Measurements from ENCODE around the gene SLC19A1. TPM values are rescaled to one million over a fixed set of nuclear protein-coding genes. Genes with fewer than 3 reads are reported as not detected.

SLC19A1 gene
- total RNA-seq, 1 donor from 2014 or later = 25.6 TPM

DNA sequence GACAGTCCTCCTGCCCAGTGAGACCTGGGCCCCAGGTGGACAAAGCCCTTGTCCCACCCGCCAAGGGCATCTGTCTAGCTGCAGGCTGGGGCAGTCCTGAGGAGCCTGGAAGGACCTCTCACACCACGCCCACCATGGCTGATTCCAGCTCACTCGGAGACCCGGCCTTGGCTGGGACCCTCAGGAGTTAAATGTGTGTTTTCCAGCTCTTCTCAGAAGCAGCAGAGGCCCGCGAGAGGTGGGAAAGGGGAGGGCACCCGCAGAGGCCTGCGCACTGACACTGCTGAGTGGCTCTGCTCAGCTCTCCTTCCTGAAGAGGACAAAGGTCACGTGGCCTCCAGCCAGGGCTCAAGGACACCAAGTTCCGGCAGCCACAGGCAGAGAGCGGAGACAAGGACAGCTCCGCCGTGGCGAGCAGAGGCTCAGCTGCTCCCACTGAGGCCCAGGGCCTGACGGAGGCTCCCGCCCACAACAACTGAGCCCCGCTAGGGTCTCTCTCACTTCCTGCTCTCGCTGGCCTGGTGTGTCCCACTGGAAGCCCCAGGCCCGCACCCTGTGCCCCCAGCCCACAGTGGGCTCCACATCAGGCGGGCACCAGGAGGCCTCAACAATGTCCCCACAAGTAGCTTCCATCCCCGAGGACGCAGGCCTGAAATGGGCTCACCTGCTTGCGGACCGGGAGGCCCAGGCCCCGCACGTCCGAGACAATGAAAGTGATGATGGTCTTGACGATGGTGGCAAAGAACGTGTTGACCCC, 16.9 kb downstream of the SLC19A1 start:
- no peaks in the 10 kb centered on the region for H3K27me3 Mint-ChIP-seq
- peaks cover 34% of the 10 kb centered on the region for H3K36me3 Mint-ChIP-seq (ENCODE audit: insufficient read depth)
- H3K9me3 Mint-ChIP-seq (ENCODE audit: low read depth) = peaks cover 20% of the 10 kb centered on the region
- no peak overlapping the region for H3K27ac Mint-ChIP-seq
- no peak overlapping the region for H3K4me3 Mint-ChIP-seq (ENCODE audit: low read depth)
- no peaks in the 10 kb centered on the region for H3K4me1 Mint-ChIP-seq (ENCODE audit: low read depth)
- no peak for DNase-seq (ENCODE audit: low spot score, unreplicated experiment)
- TF ChIP-seq, protein P1, sequence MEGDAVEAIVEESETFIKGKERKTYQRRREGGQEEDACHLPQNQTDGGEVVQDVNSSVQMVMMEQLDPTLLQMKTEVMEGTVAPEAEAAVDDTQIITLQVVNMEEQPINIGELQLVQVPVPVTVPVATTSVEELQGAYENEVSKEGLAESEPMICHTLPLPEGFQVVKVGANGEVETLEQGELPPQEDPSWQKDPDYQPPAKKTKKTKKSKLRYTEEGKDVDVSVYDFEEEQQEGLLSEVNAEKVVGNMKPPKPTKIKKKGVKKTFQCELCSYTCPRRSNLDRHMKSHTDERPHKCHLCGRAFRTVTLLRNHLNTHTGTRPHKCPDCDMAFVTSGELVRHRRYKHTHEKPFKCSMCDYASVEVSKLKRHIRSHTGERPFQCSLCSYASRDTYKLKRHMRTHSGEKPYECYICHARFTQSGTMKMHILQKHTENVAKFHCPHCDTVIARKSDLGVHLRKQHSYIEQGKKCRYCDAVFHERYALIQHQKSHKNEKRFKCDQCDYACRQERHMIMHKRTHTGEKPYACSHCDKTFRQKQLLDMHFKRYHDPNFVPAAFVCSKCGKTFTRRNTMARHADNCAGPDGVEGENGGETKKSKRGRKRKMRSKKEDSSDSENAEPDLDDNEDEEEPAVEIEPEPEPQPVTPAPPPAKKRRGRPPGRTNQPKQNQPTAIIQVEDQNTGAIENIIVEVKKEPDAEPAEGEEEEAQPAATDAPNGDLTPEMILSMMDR (IDR thresholded peaks at IDR 0.05; ENCODE audit: unreplicated experiment) = no peak

- H3K36me3 Mint-ChIP-seq (ENCODE audit: insufficient read depth) = peaks cover 40% of the 10 kb centered on the region
- H3K27me3 Mint-ChIP-seq = no peaks in the 10 kb centered on the region
- H3K4me1 Mint-ChIP-seq (ENCODE audit: low read depth) = no peaks in the 10 kb centered on the region
- H3K9me3 Mint-ChIP-seq (ENCODE audit: low read depth) = peaks cover 25% of the 10 kb centered on the region
- H3K4me3 Mint-ChIP-seq (ENCODE audit: low read depth) = no peak overlapping the region
- TF ChIP-seq, protein P1 (IDR thresholded peaks at IDR 0.05; ENCODE audit: unreplicated experiment) = no peak
- no peak for DNase-seq (ENCODE audit: low spot score, unreplicated experiment)
- no peak overlapping the region for H3K27ac Mint-ChIP-seq
These were observed 17.5 kb downstream of the SLC19A1 start for GRCh38 chr21:45524756-45525152.

GRCh38 chr21:45523411-45524101, 18.7 kb downstream of the SLC19A1 start:
- Mint-ChIP-seq H3K36me3 (ENCODE audit: insufficient read depth) (peaks cover 52% of the 10 kb centered on the region), H3K4me3 (ENCODE audit: low read depth) (no peak overlapping the region), H3K4me1 (ENCODE audit: low read depth) (no peaks in the 10 kb centered on the region), H3K27me3 (no peaks in the 10 kb centered on the region), H3K9me3 (ENCODE audit: low read depth) (peaks cover 37% of the 10 kb centered on the region), H3K27ac (no peak overlapping the region)
- TF ChIP-seq, protein P1 (IDR thresholded peaks at IDR 0.05; ENCODE audit: unreplicated experiment) = no peak
- no peak for DNase-seq (ENCODE audit: low spot score, unreplicated experiment)

DNA sequence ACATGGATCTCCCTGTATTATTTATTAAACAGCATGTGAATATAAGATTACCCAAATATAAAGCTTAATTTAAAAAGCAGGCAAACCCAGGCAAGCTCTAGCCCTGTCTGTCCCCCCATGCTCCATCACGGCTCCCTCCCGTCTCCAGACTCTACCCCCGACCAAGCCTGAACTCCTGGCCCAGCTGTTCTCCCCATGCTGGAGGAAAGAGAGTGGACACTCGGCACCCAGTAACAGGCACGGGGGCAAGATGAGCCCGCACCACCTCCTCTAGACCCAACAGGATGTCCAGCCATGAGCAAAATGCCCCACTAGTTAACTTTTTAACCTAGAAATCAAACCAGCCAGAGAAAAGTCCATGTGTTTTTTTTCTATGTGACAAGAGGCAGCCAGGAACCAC, 19.3 kb downstream of the SLC19A1 start:
- Mint-ChIP-seq H3K36me3 (ENCODE audit: insufficient read depth) (peaks cover 57% of the 10 kb centered on the region), H3K4me1 (ENCODE audit: low read depth) (no peaks in the 10 kb centered on the region), H3K27me3 (no peaks in the 10 kb centered on the region), H3K9me3 (ENCODE audit: low read depth) (peaks cover 43% of the 10 kb centered on the region), H3K27ac (no peak overlapping the region), H3K4me3 (ENCODE audit: low read depth) (no peak overlapping the region)
- TF ChIP-seq, protein P1 (IDR thresholded peaks at IDR 0.05; ENCODE audit: unreplicated experiment) = no peak
- DNase-seq (ENCODE audit: low spot score, unreplicated experiment) = no peak

DNA sequence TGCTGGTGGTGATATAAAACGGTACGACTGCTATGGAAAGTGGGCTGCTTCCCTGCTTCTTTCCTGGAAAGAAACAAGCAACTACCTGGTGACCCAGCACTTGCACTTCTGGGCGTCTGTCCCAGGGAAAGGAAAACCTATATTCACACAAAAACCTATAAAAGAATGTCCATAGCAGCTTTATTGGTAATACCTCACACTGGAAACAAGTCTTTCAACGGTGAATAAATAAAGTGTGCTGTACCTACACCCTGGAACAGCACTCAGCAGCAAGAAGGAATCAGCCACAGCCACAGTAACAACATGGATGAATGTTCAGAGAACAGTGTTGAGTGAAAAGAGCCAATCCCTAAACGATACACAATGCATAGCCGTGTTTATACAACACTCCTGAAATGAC, 19.9 kb downstream of the SLC19A1 start:
- no peak overlapping the region for H3K27ac Mint-ChIP-seq
- DNase-seq (ENCODE audit: low spot score, unreplicated experiment) = no peak
- no peaks in the 10 kb centered on the region for H3K4me1 Mint-ChIP-seq (ENCODE audit: low read depth)
- H3K4me3 Mint-ChIP-seq (ENCODE audit: low read depth) = no peak overlapping the region
- no peaks in the 10 kb centered on the region for H3K27me3 Mint-ChIP-seq
- H3K36me3 Mint-ChIP-seq (ENCODE audit: insufficient read depth) = peaks cover 58% of the 10 kb centered on the region
- TF ChIP-seq, protein P1 (IDR thresholded peaks at IDR 0.05; ENCODE audit: unreplicated experiment) = no peak
- peaks cover 46% of the 10 kb centered on the region for H3K9me3 Mint-ChIP-seq (ENCODE audit: low read depth)

Measured in progenitor cell of endocrine pancreas (in vitro differentiated cells).